ENCODE measurements around the gene MUC20.

DNA sequence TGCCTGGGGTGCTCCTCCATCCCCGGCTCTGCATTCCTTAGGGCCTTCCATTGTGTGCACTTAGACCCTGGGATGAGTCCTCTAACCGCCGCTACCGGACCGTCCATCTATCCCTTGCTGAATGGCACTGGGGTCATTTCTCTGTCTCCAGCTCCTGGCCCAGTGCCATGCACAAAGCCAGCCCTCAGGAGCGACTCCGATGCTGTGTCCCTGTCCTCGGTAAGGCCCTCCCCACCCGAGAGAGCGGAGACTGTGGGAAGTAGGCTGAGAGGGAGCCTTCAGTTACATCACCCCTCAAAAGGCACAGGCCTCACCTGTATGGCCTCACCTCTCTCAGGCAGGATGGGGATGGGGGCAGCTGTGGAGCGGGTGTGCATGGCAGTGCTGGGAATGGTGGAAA lies 57.2 kb downstream of the MUC20 start:
- TF ChIP-seq, protein P1, sequence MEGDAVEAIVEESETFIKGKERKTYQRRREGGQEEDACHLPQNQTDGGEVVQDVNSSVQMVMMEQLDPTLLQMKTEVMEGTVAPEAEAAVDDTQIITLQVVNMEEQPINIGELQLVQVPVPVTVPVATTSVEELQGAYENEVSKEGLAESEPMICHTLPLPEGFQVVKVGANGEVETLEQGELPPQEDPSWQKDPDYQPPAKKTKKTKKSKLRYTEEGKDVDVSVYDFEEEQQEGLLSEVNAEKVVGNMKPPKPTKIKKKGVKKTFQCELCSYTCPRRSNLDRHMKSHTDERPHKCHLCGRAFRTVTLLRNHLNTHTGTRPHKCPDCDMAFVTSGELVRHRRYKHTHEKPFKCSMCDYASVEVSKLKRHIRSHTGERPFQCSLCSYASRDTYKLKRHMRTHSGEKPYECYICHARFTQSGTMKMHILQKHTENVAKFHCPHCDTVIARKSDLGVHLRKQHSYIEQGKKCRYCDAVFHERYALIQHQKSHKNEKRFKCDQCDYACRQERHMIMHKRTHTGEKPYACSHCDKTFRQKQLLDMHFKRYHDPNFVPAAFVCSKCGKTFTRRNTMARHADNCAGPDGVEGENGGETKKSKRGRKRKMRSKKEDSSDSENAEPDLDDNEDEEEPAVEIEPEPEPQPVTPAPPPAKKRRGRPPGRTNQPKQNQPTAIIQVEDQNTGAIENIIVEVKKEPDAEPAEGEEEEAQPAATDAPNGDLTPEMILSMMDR (IDR thresholded peaks at IDR 0.05), result no peak
- TF ChIP-seq ZFX (IDR thresholded peaks at IDR 0.05; ENCODE audit: borderline replicate concordance), result no peak
